ENCODE data around the gene HEXA.
"Not testable (repeated sequence)": the region's sequence is repeated elsewhere in the genome, so short reads cannot be mapped to it uniquely, and the experiment has no call there.

HEXA gene

GRCh38 chr15:72411111-72411510, 35.3 kb upstream of the HEXA start:
- TF ChIP-seq CTCF (IDR thresholded peaks at IDR 0.05; ENCODE audit: control insufficient read depth, extremely low read depth, insufficient read depth): no peak
- DNase-seq (ENCODE audit: low read depth): no peak
- no peak overlapping the region for H3K4me3 ChIP-seq (ENCODE audit: low read depth, low read length)

- no peak for DNase-seq (ENCODE audit: low read depth)
- no peak overlapping the region for H3K4me3 ChIP-seq (ENCODE audit: low read depth, low read length)
- TF ChIP-seq CTCF (IDR thresholded peaks at IDR 0.05; ENCODE audit: control insufficient read depth, extremely low read depth, insufficient read depth): no peak
Measured at GRCh38 chr15:72406936-72407335, 31.1 kb upstream of the HEXA start.

GRCh38 chr15:72404841-72405240, 29.0 kb upstream of the HEXA start:
- TF ChIP-seq CTCF (IDR thresholded peaks at IDR 0.05; ENCODE audit: control insufficient read depth, extremely low read depth, insufficient read depth): no peak
- H3K4me3 ChIP-seq (ENCODE audit: low read depth, low read length): no peak overlapping the region
- DNase-seq (ENCODE audit: low read depth): no peak

GRCh38 chr15:72404356-72404755, 28.5 kb upstream of the HEXA start:
- H3K4me3 ChIP-seq (ENCODE audit: low read depth, low read length): no peak overlapping the region
- no peak for DNase-seq (ENCODE audit: low read depth)
- no peak for TF ChIP-seq CTCF (IDR thresholded peaks at IDR 0.05; ENCODE audit: control insufficient read depth, extremely low read depth, insufficient read depth)

- H3K4me3 ChIP-seq (ENCODE audit: low read depth, low read length): no peak overlapping the region
- no peak for TF ChIP-seq CTCF (IDR thresholded peaks at IDR 0.05; ENCODE audit: control insufficient read depth, extremely low read depth, insufficient read depth)
- no peak for DNase-seq (ENCODE audit: low read depth)
Measured at GRCh38 chr15:72402726-72403125, 26.9 kb upstream of the HEXA start.

GRCh38 chr15:72398648-72399047, 22.8 kb upstream of the HEXA start:
- no peak for TF ChIP-seq CTCF (IDR thresholded peaks at IDR 0.05; ENCODE audit: control insufficient read depth, extremely low read depth, insufficient read depth)
- no peak overlapping the region for H3K4me3 ChIP-seq (ENCODE audit: low read depth, low read length)
- DNase-seq (ENCODE audit: low read depth): no peak

- no peak within 1 kb of the TSS for H3K4me3 ChIP-seq (ENCODE audit: low read depth, low read length)
- no peak for DNase-seq (ENCODE audit: low read depth)
- TF ChIP-seq CTCF (IDR thresholded peaks at IDR 0.05; ENCODE audit: control insufficient read depth, extremely low read depth, insufficient read depth): no peak
Measured at GRCh38 chr15:72397796-72398588, 22.2 kb upstream of the HEXA start, which contains the start of gene TMEM202. Gene TMEM202 (plus strand): TSS chr15:72398305. CDS start chr15:72398327, 22 bp downstream.

GRCh38 chr15:72396331-72396730, 20.5 kb upstream of the HEXA start:
- DNase-seq (ENCODE audit: low read depth); H3K4me3 ChIP-seq (ENCODE audit: low read depth, low read length): not testable (repeated sequence)

Measured in LNCaP clone FGC (cell line).